ENCODE data around the gene ATP11B. TPM values are rescaled to one million over a fixed set of nuclear protein-coding genes. Genes with fewer than 3 reads are reported as not detected.

Gene ATP11B
- total and polyA plus RNA-seq, 2 experiments from 2014 or later = 5.8 to 24.7 TPM

DNA sequence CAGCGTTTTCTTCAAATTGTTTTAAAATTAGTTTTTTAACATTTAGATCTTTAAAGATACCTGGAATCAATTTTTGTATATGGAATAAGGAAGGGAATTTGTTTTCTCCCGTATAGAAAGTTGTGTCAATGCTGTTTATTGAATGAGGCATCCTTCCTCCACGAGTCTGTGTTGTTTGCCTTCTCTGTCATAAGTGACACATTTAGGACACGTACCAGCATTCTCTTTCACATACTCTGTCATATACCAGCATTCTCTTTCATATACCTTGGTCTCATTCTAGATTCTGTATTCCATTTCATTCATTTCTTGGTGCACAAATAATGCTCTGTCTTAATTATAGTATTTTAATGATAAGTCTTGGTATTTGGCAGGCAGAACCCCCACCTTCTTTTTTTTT, 10.3 kb downstream of the ATP11B start:
- Histone ChIP-seq H3K36me3 (ENCODE audit: insufficient read depth) (no peaks in the 10 kb centered on the region), H3K79me2 (replicated peaks; ENCODE audit: insufficient read depth) (peaks cover 32% of the 10 kb centered on the region), H3K4me1 (ENCODE audit: insufficient read depth) (peaks cover 8% of the 10 kb centered on the region; the same call in 1 of the 2 replicates), H3K9me2 (ENCODE audit: insufficient read depth) (no peaks in the 10 kb centered on the region), H4K20me1 (replicated peaks; ENCODE audit: insufficient read depth) (no peaks in the 10 kb centered on the region), H3K27ac (ENCODE audit: low read depth) (no peak overlapping the region), H2AFZ (no peak overlapping the region), H3K27me3 (ENCODE audit: insufficient read depth) (no peaks in the 10 kb centered on the region), H3F3A (replicated peaks; ENCODE audit: low read depth) (no peaks in the 10 kb centered on the region), H3K4me2 (no peak overlapping the region), H3K4me3 (no peak overlapping the region)
- no peak for TF ChIP-seq ZNF114 (CRISPR knock-in tag; IDR thresholded peaks at IDR 0.05)
- TF ChIP-seq EZH2phosphoT487 (IDR thresholded peaks at IDR 0.05; ENCODE audit: unreplicated experiment) = no peak
- TF ChIP-seq STAT1 (IDR thresholded peaks at IDR 0.05; ENCODE audit: unreplicated experiment) = no peak
- TF ChIP-seq REST (IDR thresholded peaks at IDR 0.05; ENCODE audit: unreplicated experiment) = no peak
- TF ChIP-seq JUNB (IDR thresholded peaks at IDR 0.05; ENCODE audit: unreplicated experiment) = no peak
- TF ChIP-seq POLR2AphosphoS5 (IDR thresholded peaks at IDR 0.05; ENCODE audit: low read depth) = no peak
- TF ChIP-seq ZNF331 (CRISPR knock-in tag; IDR thresholded peaks at IDR 0.05; ENCODE audit: low read depth) = no peak
- DNase-seq (ENCODE audit: low spot score) (no peak), ATAC-seq (no peak)
- Mint-ChIP-seq H3K36me3 (ENCODE audit: low read depth) (no peaks in the 10 kb centered on the region), H3K27ac (no peak overlapping the region), H3K9me3 (no peaks in the 10 kb centered on the region), H3K27me3 (ENCODE audit: insufficient read depth, low read depth, poor library complexity) (no peaks in the 10 kb centered on the region), H3K4me1 (peaks cover 15% of the 10 kb centered on the region), H3K4me3 (no peak overlapping the region)

DNA sequence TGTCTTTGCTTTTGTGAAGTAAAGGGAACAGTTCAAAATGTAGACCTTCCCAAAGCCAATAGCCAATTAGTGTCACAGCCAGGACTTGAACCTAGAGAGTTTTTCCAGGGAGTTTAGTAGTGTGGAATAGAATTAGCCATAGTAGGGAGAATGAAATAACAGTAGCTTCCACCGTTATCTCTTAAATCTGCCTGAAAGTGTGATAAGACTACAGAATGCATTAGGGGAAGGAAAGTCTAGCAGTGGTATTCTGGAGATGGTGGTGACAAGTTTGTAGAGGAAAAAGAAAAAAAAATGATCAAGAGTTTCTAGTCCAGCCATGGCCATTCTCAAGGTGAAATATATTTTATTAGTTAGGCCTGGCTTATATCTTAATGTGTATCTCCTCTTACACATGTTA, 13.8 kb downstream of the ATP11B start:
- no peaks in the 10 kb centered on the region for H3K36me3 Mint-ChIP-seq (ENCODE audit: low read depth)
- Histone ChIP-seq H3F3A (replicated peaks; ENCODE audit: low read depth) (no peaks in the 10 kb centered on the region), H3K27me3 (ENCODE audit: insufficient read depth) (no peaks in the 10 kb centered on the region), H3K27ac (ENCODE audit: low read depth) (no peak overlapping the region), H3K4me1 (ENCODE audit: insufficient read depth) (peaks cover 7% of the 10 kb centered on the region; the same call in 1 of the 2 replicates), H3K36me3 (ENCODE audit: insufficient read depth) (no peaks in the 10 kb centered on the region), H3K4me3 (no peak overlapping the region), H3K4me2 (no peak overlapping the region), H4K20me1 (replicated peaks; ENCODE audit: insufficient read depth) (no peaks in the 10 kb centered on the region), H3K79me2 (replicated peaks; ENCODE audit: insufficient read depth) (peaks cover 17% of the 10 kb centered on the region), H2AFZ (no peak overlapping the region), H3K9me2 (ENCODE audit: insufficient read depth) (no peaks in the 10 kb centered on the region)
- no peaks in the 10 kb centered on the region for H3K27me3 Mint-ChIP-seq (ENCODE audit: insufficient read depth, low read depth, poor library complexity)
- H3K4me1 Mint-ChIP-seq = peaks cover 13% of the 10 kb centered on the region
- H3K27ac Mint-ChIP-seq = no peak overlapping the region
- DNase-seq (ENCODE audit: low spot score) = no peak
- H3K9me3 Mint-ChIP-seq = no peaks in the 10 kb centered on the region
- no peak overlapping the region for H3K4me3 Mint-ChIP-seq
- no peak for ATAC-seq
- no peak for TF ChIP-seq ETS1 (IDR thresholded peaks at IDR 0.05)
- no peak for TF ChIP-seq EZH2phosphoT487 (IDR thresholded peaks at IDR 0.05; ENCODE audit: unreplicated experiment)
- no peak for TF ChIP-seq CREB1 (CRISPR knock-in tag; IDR thresholded peaks at IDR 0.05; ENCODE audit: low read depth)
- TF ChIP-seq CTCF (conservative IDR thresholded peaks at IDR 0.05; ENCODE audit: low read depth in 2 of 2) = no peak
- no peak for TF ChIP-seq REST (IDR thresholded peaks at IDR 0.05; ENCODE audit: unreplicated experiment)
- no peak for TF ChIP-seq STAT1 (IDR thresholded peaks at IDR 0.05; ENCODE audit: unreplicated experiment)
- TF ChIP-seq JUNB (IDR thresholded peaks at IDR 0.05; ENCODE audit: unreplicated experiment) = no peak
- no peak for TF ChIP-seq POLR2AphosphoS5 (IDR thresholded peaks at IDR 0.05; ENCODE audit: low read depth)
- TF ChIP-seq ZNF114 (CRISPR knock-in tag; IDR thresholded peaks at IDR 0.05) = no peak
- no peak for TF ChIP-seq ZNF331 (CRISPR knock-in tag; IDR thresholded peaks at IDR 0.05; ENCODE audit: low read depth)
- no peak for TF ChIP-seq NANOG (IDR thresholded peaks at IDR 0.05; ENCODE audit: borderline replicate concordance)
